SK-N-SH (cell line): Measurements from ENCODE around the gene CA10.

Source experiments
- CTCF ChIP-seq: fragments of 200-600 bp; sonication (generic); IDR thresholded peaks from 2 replicates; pipeline ENCODE4 v1.6.1; 2017; ENCODE audit warnings: antibody characterized with exemption, mild to moderate bottlenecking, moderate library complexity
- MAX ChIP-seq: IDR thresholded peaks from 2 replicates; pipeline ENCODE4 v1.4.0; 2012; ENCODE audit warnings: low read depth
- POLR2AphosphoS5 ChIP-seq: IDR thresholded peaks from 2 replicates; pipeline ENCODE4 v1.6.1; 2012; ENCODE audit warnings: low read depth, low read length
- YY1 ChIP-seq: IDR thresholded peaks from 2 replicates; pipeline ENCODE4 v1.4.0; 2012; ENCODE audit warnings: low read depth, mild to moderate bottlenecking

GRCh38 chr17:51745993-51746392 is 412.5 kb downstream of the CA10 start:
- TF ChIP-seq MAX = no peak
- no peak for TF ChIP-seq YY1
- no peak for TF ChIP-seq CTCF
- no peak for TF ChIP-seq POLR2AphosphoS5
